NCI-H1092 (cell line): ENCODE results near the gene ADNP.

Source experiments
- DNase-seq: peaks from one replicate; lab custom pipeline; 2025; lab: John Stamatoyannopoulos, UW

ADNP gene

GRCh38 chr20:50848846-50849673, 82.2 kb downstream of the ADNP start:
- DNase-seq, result no peak

- DNase-seq, result no peak
Measured at GRCh38 chr20:50848341-50848808, 82.9 kb downstream of the ADNP start.

- DNase-seq, result no peak
Measured at GRCh38 chr20:50845566-50846215, 85.5 kb downstream of the ADNP start.

GRCh38 chr20:50844430-50845100, 86.7 kb downstream of the ADNP start:
- no peak for DNase-seq

GRCh38 chr20:50843331-50844276, 87.6 kb downstream of the ADNP start:
- no peak for DNase-seq

- DNase-seq, result no peak
Measured at GRCh38 chr20:50842821-50843220, 88.4 kb downstream of the ADNP start.
